DOHH2 (cell line): ENCODE results near the gene RAD51B.
A peak's percentile ranks its signal among the peaks of the same experiment; 100 is the strongest.

Source experiments
- H3F3A ChIP-seq: fragments of 200-600 bp; sonication (generic), shearing (Covaris generic); 2 replicates; pipeline ENCODE4 v1.6.0; 2016; ENCODE audit warnings: antibody characterized with exemption, mild to moderate bottlenecking; ENCODE audit not compliant: control insufficient read depth, insufficient read depth
- H3K27ac ChIP-seq: fragments of 200-600 bp; sonication (generic); 2 replicates; pipeline ENCODE4 v1.5.1; 2014; ENCODE audit warnings: low read depth, mild to moderate bottlenecking, low read length, moderate library complexity
- H3K27me3 ChIP-seq: fragments of 200-600 bp; sonication (generic); 2 replicates; pipeline ENCODE4 v1.6.1; 2014; ENCODE audit warnings: mild to moderate bottlenecking, low read length, mixed read lengths; ENCODE audit not compliant: control insufficient read depth
- H3K36me3 ChIP-seq: fragments of 200-600 bp; sonication (generic); 2 replicates; pipeline ENCODE4 v1.6.1; 2014; ENCODE audit warnings: mild to moderate bottlenecking, low read length, moderate library complexity, mixed read lengths; ENCODE audit not compliant: control insufficient read depth
- H3K4me1 ChIP-seq: fragments of 200-600 bp; sonication (generic); 2 replicates; pipeline ENCODE4 v1.6.1; 2014; ENCODE audit warnings: mild to moderate bottlenecking, low read length, mixed read lengths; ENCODE audit not compliant: control insufficient read depth
- H3K4me2 ChIP-seq: fragments of 200-600 bp; sonication (generic); 2 replicates; pipeline ENCODE4 v1.6.0; 2014; ENCODE audit warnings: mild to moderate bottlenecking, low read length, moderate library complexity
- H3K4me3 ChIP-seq: fragments of 200-600 bp; sonication (generic); 2 replicates; pipeline ENCODE4 v1.5.1; 2014; ENCODE audit warnings: mild to moderate bottlenecking, low read length, mixed read lengths
- H3K79me2 ChIP-seq: fragments of 200-600 bp; sonication (generic); 2 replicates; pipeline ENCODE4 v1.6.1; 2014; ENCODE audit warnings: mild to moderate bottlenecking, low read length, mixed read lengths; ENCODE audit not compliant: control insufficient read depth
- H3K9me2 ChIP-seq: fragments of 200-600 bp; sonication (generic); replicated peaks from 2 replicates; pipeline ENCODE4 v1.6.1; 2014; ENCODE audit warnings: mild to moderate bottlenecking, low read length, mixed read lengths; ENCODE audit not compliant: control insufficient read depth
- H3K9me3 ChIP-seq: fragments of 200-600 bp; sonication (generic); 2 replicates; pipeline ENCODE4 v1.6.1; 2014; ENCODE audit warnings: antibody characterized with exemption, low read length, mixed read lengths; ENCODE audit not compliant: control insufficient read depth, insufficient read depth
- H4K20me1 ChIP-seq: fragments of 200-600 bp; sonication (generic); 2 replicates; pipeline ENCODE4 v1.6.0; 2014; ENCODE audit warnings: low read depth, mild to moderate bottlenecking, antibody characterized with exemption, low read length, moderate library complexity; ENCODE audit not compliant: control insufficient read depth, insufficient read depth
- CTCF ChIP-seq: fragments of 200-600 bp; sonication (generic); IDR thresholded peaks from one replicate; pipeline ENCODE4 v1.5.1; 2014; ENCODE audit warnings: antibody characterized with exemption, mild to moderate bottlenecking, low read depth, low read length; ENCODE audit not compliant: poor library complexity, severe bottlenecking
- EZH2phosphoT487 ChIP-seq: fragments of 200-600 bp; sonication (generic); IDR thresholded peaks from 2 replicates; pipeline ENCODE4 v1.6.1; 2017; ENCODE audit warnings: borderline replicate concordance, mild to moderate bottlenecking, antibody characterized with exemption, low read length, moderate library complexity, mixed read lengths

RAD51B gene

GRCh38 chr14:68476212-68477109 lies 656.9 kb downstream of the RAD51B start:
- no peaks in the 10 kb centered on the region for H3K27me3 ChIP-seq
- peak overlapping the region; percentile 41 for H3K4me2 ChIP-seq
- H3K9me3 ChIP-seq: no peaks in the 10 kb centered on the region
- no peaks in the 10 kb centered on the region for H3F3A ChIP-seq
- no peaks in the 10 kb centered on the region for H3K36me3 ChIP-seq
- peak overlapping the region; percentile 19; the same call in 1 of the 2 replicates for H3K4me3 ChIP-seq
- H3K4me1 ChIP-seq: peaks cover 30% of the 10 kb centered on the region
- no peak for TF ChIP-seq EZH2phosphoT487
- no peak for TF ChIP-seq CTCF
- no peak overlapping the region for H3K27ac ChIP-seq
- no peaks in the 10 kb centered on the region for H4K20me1 ChIP-seq
- H3K79me2 ChIP-seq: no peaks in the 10 kb centered on the region
- H3K9me2 ChIP-seq: no peaks in the 10 kb centered on the region

GRCh38 chr14:68477110-68477455 lies 657.5 kb downstream of the RAD51B start:
- TF ChIP-seq EZH2phosphoT487: no peak
- TF ChIP-seq CTCF: no peak
- H3K27ac ChIP-seq: no peak overlapping the region
- H3K36me3 ChIP-seq: no peaks in the 10 kb centered on the region

GRCh38 chr14:68477461-68478085 lies 658.0 kb downstream of the RAD51B start:
- no peak for TF ChIP-seq CTCF
- H4K20me1 ChIP-seq: no peaks in the 10 kb centered on the region
- H3K4me1 ChIP-seq: peaks cover 20% of the 10 kb centered on the region
- H3K27ac ChIP-seq: no peak overlapping the region
- no peaks in the 10 kb centered on the region for H3K27me3 ChIP-seq
- H3K4me2 ChIP-seq: no peak overlapping the region
- no peaks in the 10 kb centered on the region for H3K9me3 ChIP-seq
- H3K9me2 ChIP-seq: no peaks in the 10 kb centered on the region
- H3K36me3 ChIP-seq: no peaks in the 10 kb centered on the region
- no peaks in the 10 kb centered on the region for H3F3A ChIP-seq
- H3K79me2 ChIP-seq: no peaks in the 10 kb centered on the region
- H3K4me3 ChIP-seq: no peak overlapping the region

More at GRCh38 chr14:68477110-68477455, 657.5 kb downstream of the RAD51B start:
- Histone ChIP-seq H3K9me2 (no peaks in the 10 kb centered on the region), H3K9me3 (no peaks in the 10 kb centered on the region), H3K4me3 (no peak overlapping the region), H3K4me1 (peaks cover 24% of the 10 kb centered on the region), H3K27me3 (no peaks in the 10 kb centered on the region), H3K4me2 (0 out of 2 replicates have a peak overlapping the region, but pooled peaks have one; percentile 41), H3K79me2 (no peaks in the 10 kb centered on the region), H4K20me1 (no peaks in the 10 kb centered on the region), H3F3A (no peaks in the 10 kb centered on the region)
